HG03108 (cell line): ENCODE measurements around the gene MYB.
"Not testable (repeated sequence)": the region's sequence is repeated elsewhere in the genome, so short reads cannot be mapped to it uniquely, and the experiment has no call there.

Experiments used
- ATAC-seq: cut with Tn5 transposase; IDR thresholded peaks from one replicate; pipeline ENCODE4 v1.9.1; 2021; ENCODE audit warnings: moderate library complexity; ENCODE audit not compliant: unreplicated experiment

MYB gene

DNA sequence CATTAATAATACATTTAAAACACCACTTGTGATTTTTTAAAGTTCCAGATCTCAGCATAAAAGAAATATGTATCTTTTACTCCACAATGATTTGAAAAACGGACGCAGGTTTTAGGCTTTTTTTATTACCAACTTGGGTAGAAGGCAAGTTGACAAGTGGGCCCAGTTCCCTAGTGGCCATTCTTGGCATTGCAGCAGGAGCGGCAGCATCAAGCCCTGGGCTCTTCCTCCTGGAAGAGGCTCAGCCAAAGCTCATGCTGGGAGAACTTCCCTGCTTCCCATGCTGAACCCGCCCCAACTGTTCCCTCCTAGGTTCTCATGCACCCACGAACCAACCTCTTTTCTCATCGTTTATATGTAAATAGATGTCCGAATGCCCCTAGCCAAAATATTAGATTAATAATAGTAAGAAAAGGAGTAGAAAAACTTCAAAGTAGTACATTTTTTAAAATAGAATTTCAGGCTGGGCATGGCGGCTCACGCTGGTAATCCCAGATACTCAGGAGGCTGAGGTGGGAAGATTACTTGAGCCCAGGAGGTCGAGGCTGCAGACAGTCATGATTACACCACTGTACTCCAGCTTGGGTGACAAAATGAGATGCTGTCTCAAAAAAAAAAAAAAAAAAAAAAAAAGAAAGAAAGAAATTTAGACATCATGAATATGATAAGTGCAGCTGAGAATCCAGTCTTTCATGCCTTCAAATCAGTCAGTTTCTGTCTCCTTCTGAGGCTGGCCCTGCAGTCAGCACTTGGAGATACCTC lies 18.2 kb upstream of the MYB start:
- peak; percentile 15 for ATAC-seq

DNA sequence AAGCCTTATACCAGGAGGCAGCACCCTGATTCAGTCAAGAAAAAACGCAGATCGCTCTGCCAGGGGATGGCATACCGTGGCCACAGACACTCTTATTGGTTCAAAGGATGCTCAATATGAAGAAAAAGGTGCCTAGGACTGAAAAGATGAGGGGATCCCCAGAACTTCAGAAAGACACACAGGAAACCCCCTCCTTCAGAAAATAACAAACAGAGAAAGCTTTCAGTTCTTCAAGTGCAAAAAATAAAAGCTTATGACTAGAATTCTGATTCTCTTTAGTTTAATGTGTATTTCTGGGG lies 17.7 kb upstream of the MYB start:
- ATAC-seq = peak; percentile 65

DNA sequence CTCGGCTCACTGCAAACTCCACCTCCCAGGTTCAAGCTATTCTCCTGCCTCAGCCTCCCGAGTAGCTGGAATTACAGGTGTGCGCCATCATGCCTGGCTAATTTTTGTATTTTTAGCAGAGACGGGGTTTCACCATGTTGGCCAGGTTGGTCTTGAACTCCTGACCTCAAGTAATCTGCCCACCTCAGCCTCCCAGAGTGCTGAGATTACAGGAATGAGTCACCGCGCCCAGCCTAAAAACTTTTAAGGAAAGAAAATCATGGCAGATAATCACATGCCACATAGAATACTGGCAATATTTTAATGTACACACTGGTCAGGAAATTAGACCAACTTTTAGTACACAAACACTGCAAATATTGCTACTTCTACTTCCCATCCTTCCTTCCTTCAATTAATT lies 16.7 kb upstream of the MYB start:
- not testable (repeated sequence) for ATAC-seq

DNA sequence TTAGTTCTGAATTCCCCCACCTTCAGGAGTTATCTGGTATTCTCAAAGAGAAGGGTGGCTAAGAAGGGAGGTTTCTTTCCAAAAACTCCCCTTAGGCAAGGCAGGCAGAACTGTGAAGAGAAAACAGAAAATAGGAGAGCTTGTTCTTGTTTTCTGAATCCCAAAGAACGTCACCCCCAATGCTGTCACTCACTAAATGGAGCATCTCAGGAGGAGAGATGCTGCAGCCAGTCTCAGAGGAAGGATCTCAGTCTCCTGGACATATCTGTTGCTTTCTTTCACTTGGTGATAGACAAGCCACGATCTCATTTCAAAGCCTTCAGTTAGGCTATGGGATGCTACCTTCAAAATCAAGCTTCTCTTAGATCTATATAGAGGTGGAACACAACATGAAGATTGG lies 16.1 kb upstream of the MYB start:
- ATAC-seq = no peak

DNA sequence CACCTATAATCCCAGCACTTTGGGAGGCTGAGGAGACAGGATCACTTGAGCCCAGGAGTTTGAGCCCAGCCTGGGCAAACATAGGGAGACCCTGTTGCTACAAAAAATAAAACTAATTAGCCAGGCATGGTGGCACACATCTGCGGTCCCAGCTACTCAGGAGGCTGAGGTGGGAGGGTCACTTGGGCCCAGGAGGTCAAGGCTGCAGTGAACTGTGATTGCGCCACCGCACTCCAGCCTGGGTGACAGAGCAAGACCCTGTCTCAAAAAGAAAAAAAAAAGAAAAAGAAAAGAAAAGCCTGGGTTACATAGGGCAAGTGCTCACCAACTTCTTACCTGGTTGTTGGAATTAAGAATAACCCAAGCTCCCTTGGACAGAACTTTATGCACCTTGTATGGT lies 14.6 kb upstream of the MYB start:
- no peak for ATAC-seq

DNA sequence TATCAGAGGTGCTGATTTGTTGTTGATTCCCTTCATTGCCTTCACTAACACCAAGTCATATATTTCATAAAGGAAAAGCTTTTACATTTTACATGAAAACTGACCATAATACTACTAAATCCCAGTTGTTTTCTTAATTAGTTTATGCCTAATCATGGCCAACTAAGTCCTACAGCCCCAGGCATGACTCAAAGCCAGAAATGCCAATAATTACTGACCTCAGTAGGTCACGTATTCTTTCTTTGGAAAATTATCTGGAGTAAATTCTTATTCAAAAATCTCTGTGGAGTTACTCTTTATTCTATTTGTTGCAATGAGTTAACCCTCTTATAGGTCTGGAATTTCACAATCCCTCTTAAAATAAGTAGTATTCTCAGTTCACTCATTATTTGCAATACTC lies 13.5 kb upstream of the MYB start:
- no peak for ATAC-seq

DNA sequence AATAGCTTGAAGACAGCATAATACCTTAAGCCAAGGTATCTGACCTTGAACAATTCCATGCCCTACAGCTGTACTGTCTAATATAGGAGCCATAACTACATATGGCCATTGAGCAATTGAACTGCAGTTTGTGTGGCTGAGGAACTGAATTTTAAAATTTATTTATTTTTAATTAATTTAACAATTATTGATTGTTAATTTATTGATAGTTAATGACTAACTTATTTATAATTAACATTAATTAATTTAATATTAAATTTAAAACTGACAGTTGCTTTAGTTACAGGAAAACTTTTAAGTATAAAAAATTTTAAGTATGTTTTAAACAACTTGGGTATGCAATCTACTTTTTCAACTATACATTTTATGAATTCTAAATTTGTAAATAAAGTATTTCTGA lies 12.3 kb upstream of the MYB start:
- ATAC-seq = no peak

DNA sequence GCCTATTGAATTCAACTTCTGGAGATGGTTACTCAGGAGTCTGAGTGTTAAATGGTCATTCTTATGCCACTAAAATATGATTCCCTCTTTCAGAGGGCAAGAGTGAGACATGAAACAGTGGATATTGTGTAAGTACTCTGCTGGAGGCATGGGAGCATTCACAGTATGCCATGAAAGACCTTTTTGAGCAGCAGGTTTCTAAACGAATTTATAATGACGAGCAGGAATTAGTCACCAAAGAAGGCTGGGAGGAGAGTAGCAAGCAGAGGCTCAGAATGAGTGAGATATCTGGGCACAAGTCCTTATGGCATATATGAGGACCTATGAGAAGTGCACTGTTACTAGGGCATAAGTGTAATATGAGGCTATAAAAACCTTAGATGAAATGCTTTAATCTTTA lies 10.9 kb upstream of the MYB start:
- ATAC-seq = no peak

DNA sequence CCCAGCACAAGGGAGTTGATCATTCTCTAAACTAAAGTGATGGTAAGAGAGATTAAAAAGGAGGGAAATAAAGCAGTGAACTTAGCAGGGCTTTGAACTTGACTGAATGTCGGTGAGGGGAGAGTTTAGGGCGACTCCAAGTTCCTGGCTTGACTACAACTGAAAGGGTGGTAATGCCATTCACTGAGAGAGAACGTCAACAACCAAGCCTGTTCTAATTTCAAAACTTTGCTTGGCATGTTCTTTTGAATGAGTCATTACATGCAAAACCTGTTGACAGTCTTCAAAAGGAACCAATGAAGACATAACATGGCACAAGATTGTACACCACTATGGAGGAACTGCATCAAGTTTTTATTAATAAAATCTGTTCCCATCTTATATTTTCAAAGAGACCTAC lies 10.3 kb upstream of the MYB start:
- ATAC-seq = no peak

DNA sequence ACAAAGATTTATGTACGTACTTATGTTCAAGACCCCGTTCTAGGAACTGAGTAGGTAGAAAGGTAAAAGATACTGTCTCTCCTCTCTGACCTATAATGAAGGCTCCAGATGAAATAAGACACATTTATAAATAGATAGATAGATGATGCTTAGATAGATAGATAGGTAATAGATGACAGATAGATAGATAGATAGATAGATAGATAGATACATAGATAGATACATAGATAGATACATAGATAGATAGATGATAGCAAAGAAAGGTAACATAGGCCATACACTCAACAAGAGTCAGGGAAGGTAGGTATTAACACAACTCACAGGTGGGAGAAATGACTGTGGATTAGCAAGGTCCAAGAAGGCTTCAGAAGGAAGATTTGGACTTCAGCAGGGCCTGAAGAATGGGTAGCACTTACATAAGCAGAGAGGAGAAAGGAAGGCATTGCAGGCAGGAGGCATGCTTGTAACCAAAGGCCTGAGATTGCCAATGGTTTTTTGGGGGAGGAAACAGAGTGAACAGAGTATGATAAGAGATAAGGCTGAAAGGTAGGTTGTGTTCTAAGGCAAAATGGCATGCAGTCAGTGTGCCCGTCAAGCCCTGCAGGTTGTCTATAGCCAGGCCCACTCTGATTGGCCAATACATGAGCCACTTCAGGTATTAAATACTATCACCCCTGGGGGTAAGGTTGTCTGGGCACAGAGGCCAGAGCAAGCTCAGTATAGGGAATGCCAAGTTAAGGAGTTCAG lies 7.7 kb upstream of the MYB start:
- no peak for ATAC-seq

DNA sequence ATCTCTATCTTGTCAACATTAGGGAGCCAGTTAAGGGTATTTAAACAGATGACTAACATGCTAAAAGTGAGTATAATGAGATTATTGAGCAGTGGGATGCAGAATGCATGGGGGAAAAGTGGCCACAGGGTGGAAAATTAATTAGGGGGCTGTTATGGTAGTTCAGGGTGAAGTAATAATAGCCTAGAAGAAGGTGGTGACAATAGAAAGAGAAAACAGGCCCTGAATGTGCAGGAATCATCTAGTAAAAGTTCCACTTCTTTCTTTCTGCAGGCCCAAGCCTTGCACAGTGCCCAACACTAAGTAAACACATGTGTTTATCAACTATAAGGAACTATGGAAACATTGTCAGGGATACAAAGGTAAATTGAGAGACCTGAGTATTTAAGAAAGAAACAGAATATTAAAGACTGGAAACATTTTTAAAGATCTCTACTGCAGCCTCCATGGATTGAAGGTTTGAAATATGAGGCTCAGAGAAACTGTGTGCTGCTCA lies 7.1 kb upstream of the MYB start:
- no peak for ATAC-seq

DNA sequence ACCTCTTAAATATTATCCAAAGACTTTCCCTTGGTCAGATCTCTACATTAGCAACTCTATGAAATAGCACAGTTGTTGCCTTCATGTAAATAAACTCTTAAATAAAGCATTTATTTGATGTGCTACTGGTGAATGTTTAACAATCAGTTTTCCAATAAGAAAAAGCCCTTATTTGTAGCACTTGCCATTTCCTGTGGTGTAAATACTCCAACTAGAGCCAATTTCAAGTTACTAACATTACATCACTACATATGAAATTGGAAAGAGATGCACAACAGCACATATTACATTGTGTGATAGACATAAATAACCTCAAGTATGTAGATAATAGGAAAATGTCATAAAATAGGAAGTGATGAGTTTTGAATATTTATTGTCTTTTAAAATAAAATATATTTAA lies 5.0 kb upstream of the MYB start:
- ATAC-seq = no peak

DNA sequence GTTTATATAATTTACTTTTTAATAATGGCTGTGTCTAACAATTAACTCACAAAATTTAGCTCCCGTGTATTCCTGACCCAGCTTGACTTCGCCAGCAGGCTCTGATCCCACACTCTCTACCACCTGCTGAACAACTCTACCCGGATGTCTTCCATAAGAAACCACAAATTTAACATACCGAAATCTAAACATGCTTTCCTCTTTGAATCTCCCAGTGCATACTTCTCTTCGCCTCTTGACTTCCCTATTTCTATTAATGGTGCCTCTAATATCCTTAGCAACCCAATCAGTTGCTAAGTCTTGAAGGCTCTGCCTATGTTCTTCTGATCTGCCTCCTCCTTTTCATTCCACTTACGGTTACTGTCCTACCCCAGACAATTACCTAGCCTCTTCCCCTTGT lies 4.6 kb upstream of the MYB start:
- no peak for ATAC-seq

DNA sequence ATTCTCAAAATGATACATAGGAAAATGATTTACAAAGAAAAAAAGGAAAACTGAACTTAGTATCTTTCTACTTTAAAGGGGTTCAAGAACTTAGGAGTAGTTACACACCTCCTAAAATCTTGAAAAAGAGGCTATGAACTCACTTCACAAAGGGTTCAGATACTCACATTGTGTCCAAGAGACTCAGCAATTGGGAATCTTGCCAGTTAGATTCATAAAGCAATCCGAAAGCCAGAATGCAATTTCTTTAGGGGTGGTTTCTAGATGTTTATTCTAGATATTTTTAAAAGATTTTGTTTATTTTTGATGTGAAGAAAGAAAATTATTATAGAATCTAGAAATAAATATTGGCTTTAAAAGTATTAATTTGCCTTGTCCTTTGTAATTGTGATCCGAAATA lies 1.7 kb upstream of the MYB start:
- no peak for ATAC-seq

DNA sequence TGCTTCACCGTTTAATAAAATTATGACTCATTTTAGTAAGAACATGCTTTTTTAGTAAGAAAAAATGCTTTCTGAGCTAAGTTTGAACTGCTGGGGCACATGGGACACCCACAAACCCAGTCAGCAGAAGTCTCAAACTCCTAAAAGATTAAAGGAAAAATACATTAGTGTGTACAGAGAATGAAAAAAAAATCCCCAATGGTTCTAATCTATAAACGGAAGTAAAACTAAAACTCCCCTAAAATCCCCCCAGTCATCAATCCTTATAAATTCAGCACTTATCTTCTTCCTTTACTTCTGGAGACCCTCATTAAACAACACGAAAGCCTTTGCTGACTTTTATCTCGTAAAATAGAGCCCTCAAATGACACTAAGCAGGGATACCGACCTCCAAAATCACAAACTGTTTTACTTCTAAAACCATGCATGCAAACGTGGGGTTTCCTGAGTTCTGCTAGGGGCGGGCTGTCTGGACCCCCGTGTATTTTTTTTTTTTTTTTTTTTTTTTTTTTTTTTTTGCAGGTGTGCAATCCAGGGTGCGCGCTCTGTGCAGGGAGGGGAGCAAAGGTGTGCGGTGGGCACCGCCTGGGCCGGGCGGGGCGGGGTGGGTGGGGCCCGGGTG lies 1.1 kb upstream of the MYB start:
- ATAC-seq = no peak

DNA sequence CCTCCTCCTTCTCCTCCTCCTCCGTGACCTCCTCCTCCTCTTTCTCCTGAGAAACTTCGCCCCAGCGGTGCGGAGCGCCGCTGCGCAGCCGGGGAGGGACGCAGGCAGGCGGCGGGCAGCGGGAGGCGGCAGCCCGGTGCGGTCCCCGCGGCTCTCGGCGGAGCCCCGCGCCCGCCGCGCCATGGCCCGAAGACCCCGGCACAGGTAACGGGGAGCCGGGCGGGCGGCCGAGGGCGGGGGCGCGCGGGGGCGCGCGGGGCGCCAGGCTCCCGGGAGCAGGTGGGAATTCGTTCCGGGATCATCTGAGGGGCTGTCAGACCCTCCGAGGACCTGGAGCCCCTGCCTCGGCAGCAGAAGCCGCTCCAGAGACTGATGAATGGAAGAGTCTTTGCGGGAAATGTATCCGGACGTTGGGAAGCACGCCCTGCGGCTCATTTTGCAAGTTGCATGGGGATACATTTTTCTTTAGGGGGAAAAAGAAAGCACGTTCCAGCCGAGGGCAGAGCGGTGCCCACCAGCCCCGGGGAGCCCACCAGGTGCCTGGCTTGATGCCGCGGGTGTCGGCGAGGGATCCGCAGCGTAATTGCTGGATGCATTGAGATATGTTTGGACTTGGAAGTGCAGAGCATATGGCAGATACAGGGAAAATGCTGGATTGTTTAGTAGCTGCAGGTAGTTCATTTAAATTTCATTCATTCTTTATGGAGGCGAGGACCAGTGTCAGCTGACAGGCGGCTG lies 394 bp downstream of the MYB start:
- no peak for ATAC-seq

DNA sequence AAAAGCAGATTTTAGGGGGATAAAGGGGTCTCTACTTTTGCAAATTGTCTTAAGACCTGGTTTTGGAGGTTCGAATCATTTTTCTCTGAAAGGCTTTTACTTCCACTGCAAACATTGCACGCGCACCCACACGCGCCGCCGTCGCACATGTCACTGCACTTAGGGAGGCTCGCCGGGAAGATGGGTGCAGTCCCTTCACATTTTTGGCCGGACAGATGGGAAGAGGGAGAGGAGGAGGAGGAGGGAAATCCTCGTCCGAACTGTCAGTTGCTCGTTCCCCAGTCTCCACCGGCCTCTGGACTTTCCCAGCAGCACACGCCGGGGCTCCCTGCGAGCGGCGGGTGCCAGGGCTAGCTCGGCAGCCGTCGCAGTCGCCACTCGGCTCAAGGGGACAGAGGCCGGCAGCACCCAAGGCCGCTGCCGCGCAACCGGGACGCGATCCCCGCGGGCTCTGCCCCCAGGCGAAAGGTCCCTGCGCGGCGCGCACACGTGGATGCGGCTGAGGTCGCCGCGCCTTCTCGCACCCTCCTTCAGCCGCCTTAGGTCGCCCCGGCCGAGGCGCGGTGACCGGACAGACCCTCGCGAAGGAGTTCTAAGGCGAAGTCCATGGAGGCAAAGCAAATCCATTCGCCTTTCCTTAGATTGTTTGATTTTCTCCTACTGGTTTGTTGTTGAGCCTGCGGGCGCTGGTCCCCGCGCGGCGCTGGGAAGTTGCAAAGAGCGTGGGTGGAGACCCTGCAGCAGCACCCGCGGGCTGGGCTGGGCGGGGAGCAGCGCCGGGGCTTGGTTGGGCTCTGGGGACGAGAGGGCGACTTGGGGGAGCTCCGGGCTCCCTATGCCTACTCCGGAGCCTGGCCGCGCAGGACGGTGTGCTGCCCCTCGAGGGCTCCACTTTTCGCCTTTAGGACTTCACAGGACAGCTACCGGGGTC lies 1.2 kb downstream of the MYB start:
- ATAC-seq = peak; percentile 10

DNA sequence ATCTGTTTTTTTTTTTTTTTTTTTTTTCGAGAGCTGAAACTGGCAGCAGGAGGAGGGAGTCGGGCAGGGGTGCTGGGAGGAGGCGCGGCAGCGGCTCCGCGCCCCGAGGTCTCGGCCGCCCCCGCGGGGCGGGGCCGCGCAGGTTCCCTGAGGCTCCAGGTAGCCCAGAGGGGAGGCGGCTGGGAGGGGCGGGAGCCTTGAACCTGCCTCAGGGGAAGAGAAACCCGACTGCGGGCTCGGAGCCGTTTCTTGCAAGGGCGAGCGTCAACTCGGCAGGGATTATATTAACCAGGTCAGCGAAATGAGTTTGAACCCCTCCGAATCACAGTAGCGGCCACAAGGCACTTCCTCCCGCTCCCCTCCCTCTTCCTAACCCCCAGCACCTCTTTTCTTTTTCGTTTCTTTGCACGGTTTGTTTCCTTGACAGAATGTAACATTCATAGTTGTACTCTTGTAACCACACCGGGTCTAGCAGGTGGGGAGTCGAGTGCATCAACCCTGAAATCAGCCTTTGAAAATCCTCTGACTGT lies 2.0 kb downstream of the MYB start:
- peak; percentile 42 for ATAC-seq

DNA sequence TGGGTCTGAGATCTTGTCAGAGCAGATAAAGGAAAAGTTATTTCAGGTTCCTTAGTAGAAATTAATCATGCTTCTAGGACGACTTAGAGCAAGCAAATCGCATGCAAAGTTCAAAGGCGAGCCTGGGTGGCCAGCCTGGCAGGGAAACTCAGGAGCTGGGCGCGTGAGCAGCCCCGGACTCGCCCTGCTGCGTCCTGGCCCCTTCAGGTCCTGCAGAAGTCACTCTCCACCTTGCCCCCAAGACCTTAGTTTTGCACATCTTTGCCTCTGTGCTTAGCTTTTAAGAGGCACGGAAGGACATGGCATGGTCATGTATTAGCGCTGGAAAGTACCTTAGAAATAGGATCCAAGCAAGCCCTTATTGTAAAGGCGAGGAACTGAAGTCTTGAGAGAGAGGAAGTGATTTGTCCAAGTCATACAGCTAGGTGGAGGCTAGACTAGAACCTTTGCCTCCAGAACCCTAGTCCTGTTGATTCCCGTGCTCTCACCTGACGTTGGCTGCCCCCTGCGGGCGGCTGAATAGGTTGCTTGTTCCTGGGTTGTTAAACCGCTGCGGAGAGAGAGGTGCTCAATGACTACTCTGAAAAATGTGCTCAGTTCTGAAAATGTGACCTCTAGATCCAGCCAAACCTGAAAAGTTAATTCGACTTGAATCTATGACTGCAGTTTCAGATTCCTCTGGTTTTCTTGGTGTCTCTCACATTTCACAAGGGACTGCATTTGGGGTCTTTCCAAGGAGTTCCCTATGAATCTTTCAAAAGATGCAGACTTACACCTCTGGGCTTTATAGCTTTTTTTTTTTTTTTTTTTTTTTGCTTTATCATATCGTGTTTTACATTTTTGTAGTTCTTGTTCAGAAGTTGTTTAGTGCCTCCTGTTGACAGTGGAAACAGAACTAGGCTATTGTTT lies 2.7 kb downstream of the MYB start:
- peak; percentile 32 for ATAC-seq
